GM23338 (cell line): ENCODE results near the gene PER1. TPM values are rescaled to one million over a fixed set of nuclear protein-coding genes. Genes with fewer than 3 reads are reported as not detected.

ENCODE experiments used
- ATAC-seq: fragments of 200-7000 bp; cut with Tn5 transposase; 3 replicates; pipeline ENCODE4 v1.9.1; 2020
- DNase-seq: peaks from one replicate; pipeline ENCODE4 v3.0.0-alpha.2; 2015; ENCODE audit warnings: low spot score
- H2AFZ ChIP-seq: fragments of 200-600 bp; sonication (generic); 2 replicates; pipeline ENCODE4 v1.8.0; 2016; ENCODE audit warnings: antibody characterized with exemption, mild to moderate bottlenecking, moderate library complexity
- H3F3A ChIP-seq: fragments of 200-600 bp; sonication (generic); replicated peaks from 2 replicates; pipeline ENCODE4 v1.8.0; 2017; ENCODE audit warnings: antibody characterized with exemption, mixed run types, low read depth
- H3K27ac ChIP-seq: fragments of 200-600 bp; sonication (generic); 2 replicates; pipeline ENCODE4 v1.6.1; 2016; ENCODE audit warnings: low read depth
- H3K27me3 ChIP-seq: fragments of 200-600 bp; sonication (generic); 2 replicates; pipeline ENCODE4 v1.8.0; 2016; ENCODE audit warnings: mild to moderate bottlenecking, mixed run types, moderate library complexity; ENCODE audit not compliant: insufficient read depth
- H3K36me3 ChIP-seq: fragments of 200-600 bp; sonication (generic); 2 replicates; pipeline ENCODE4 v1.8.0; 2016; ENCODE audit warnings: mild to moderate bottlenecking; ENCODE audit not compliant: insufficient read depth
- H3K4me1 ChIP-seq: fragments of 200-600 bp; sonication (generic); 2 replicates; pipeline ENCODE4 v1.8.0; 2016; ENCODE audit warnings: mild to moderate bottlenecking, moderate library complexity; ENCODE audit not compliant: insufficient read depth
- H3K4me2 ChIP-seq: fragments of 200-600 bp; sonication (generic); 2 replicates; pipeline ENCODE4 v1.7.1; 2017; ENCODE audit warnings: mixed run types
- H3K4me3 ChIP-seq: fragments of 200-600 bp; sonication (generic); 2 replicates; pipeline ENCODE4 v1.6.1; 2016; ENCODE audit warnings: mixed run types
- H3K79me2 ChIP-seq: fragments of 200-600 bp; sonication (generic); replicated peaks from 2 replicates; pipeline ENCODE4 v1.8.0; 2017; ENCODE audit warnings: mild to moderate bottlenecking; ENCODE audit not compliant: insufficient read depth
- H3K9me2 ChIP-seq: fragments of 200-600 bp; sonication (generic); 2 replicates; pipeline ENCODE4 v1.8.0; 2017; ENCODE audit not compliant: insufficient read depth
- H4K20me1 ChIP-seq: fragments of 200-600 bp; sonication (generic); replicated peaks from 2 replicates; pipeline ENCODE4 v1.8.0; 2017; ENCODE audit warnings: mild to moderate bottlenecking; ENCODE audit not compliant: insufficient read depth
- H3K27ac Mint-ChIP-seq: 2 replicates; pipeline ENCODE4 v1.8.0; 2020; ENCODE audit warnings: inconsistent platforms, mild to moderate bottlenecking, moderate library complexity, mixed read lengths
- H3K27me3 Mint-ChIP-seq: 3 replicates; pipeline ENCODE4 v1.8.0; 2022; ENCODE audit warnings: low read depth, mild to moderate bottlenecking, moderate library complexity, mixed read lengths, inconsistent platforms; ENCODE audit not compliant: insufficient read depth, poor library complexity
- H3K36me3 Mint-ChIP-seq: 3 replicates; pipeline ENCODE4 v1.8.0; 2021; ENCODE audit warnings: low read depth, mild to moderate bottlenecking, inconsistent platforms, moderate library complexity, mixed read lengths
- H3K4me1 Mint-ChIP-seq: 3 replicates; pipeline ENCODE4 v1.8.0; 2020; ENCODE audit warnings: mild to moderate bottlenecking, inconsistent platforms, mixed read lengths
- H3K4me3 Mint-ChIP-seq: 3 replicates; pipeline ENCODE4 v1.8.0; 2021; ENCODE audit warnings: moderate library complexity, mild to moderate bottlenecking, inconsistent platforms, mixed read lengths
- H3K9me3 Mint-ChIP-seq: 3 replicates; pipeline ENCODE4 v1.8.0; 2020; ENCODE audit warnings: moderate library complexity, mild to moderate bottlenecking, inconsistent platforms, mixed read lengths
- CREB1 ChIP-seq: fragments of 250-450 bp; sonication (Bioruptor Pico); IDR thresholded peaks from 2 replicates; pipeline ENCODE4 v1.5.0; 2020; ENCODE audit warnings: low read depth, mild to moderate bottlenecking, moderate library complexity
- CTCF ChIP-seq, 2 experiments: fragments of 200-600 bp in 1 of 2; sonication (generic) in 1 of 2; conservative IDR thresholded peaks; 2 replicates each; pipeline versions ENCODE4 v1.5.1 to v1.6.1; 2016 to 2017; ENCODE audit warnings: antibody characterized with exemption in 2 of 2, low read depth in 2 of 2, mild to moderate bottlenecking in 2 of 2, moderate library complexity in 1 of 2
- ETS1 ChIP-seq: IDR thresholded peaks from 2 replicates; pipeline ENCODE4 v1.6.1; 2016; ENCODE audit warnings: antibody characterized with exemption
- EZH2 ChIP-seq: fragments of 200-600 bp; sonication (generic); IDR thresholded peaks from one replicate; pipeline ENCODE4 v1.8.0; 2017; ENCODE audit warnings: antibody characterized with exemption, mild to moderate bottlenecking, low read depth; ENCODE audit not compliant: unreplicated experiment
- EZH2phosphoT487 ChIP-seq: fragments of 200-600 bp; sonication (generic); IDR thresholded peaks from one replicate; pipeline ENCODE4 v1.8.1; 2018; ENCODE audit warnings: antibody characterized with exemption; ENCODE audit not compliant: unreplicated experiment
- JUNB ChIP-seq: IDR thresholded peaks from one replicate; pipeline ENCODE4 v1.6.1; 2016; ENCODE audit warnings: antibody characterized with exemption; ENCODE audit not compliant: unreplicated experiment
- NANOG ChIP-seq: IDR thresholded peaks from 2 replicates; pipeline ENCODE4 v1.6.1; 2016; ENCODE audit warnings: antibody characterized with exemption, borderline replicate concordance
- POLR2AphosphoS5 ChIP-seq: IDR thresholded peaks from 2 replicates; pipeline ENCODE4 v1.6.1; 2016; ENCODE audit warnings: antibody characterized with exemption, low read depth
- STAT1 ChIP-seq: IDR thresholded peaks from one replicate; pipeline ENCODE4 v1.6.1; 2016; ENCODE audit warnings: antibody characterized with exemption; ENCODE audit not compliant: unreplicated experiment
- ZNF114 ChIP-seq: fragments of 250-450 bp; sonication (Bioruptor Pico); IDR thresholded peaks from 2 replicates; pipeline ENCODE4 v1.5.0; 2020; ENCODE audit warnings: mild to moderate bottlenecking, moderate library complexity
- ZNF331 ChIP-seq: fragments of 250-450 bp; sonication (Bioruptor Pico); IDR thresholded peaks from 2 replicates; pipeline ENCODE4 v1.5.0; 2020; ENCODE audit warnings: low read depth, mild to moderate bottlenecking, moderate library complexity
- ZNF462 ChIP-seq: fragments of 250-450 bp; sonication (Bioruptor Pico); IDR thresholded peaks from 2 replicates; pipeline ENCODE4 v1.5.0; 2020; ENCODE audit warnings: mild to moderate bottlenecking, moderate library complexity
- polyA plus RNA-seq: library from polyadenylated mRNA; unstranded; fragments of >200 nt; fragmentation: Nextera tagmentation; extraction: Ambion mirVana; gene quantifications from 2 replicates; pipeline ENCODE4 v1.2.1, GENCODE V29; 2016
- total RNA-seq: library from RNA; depleted of rRNA; stranded (reverse); fragments of >200 nt; shearing (Covaris generic); gene quantifications from 2 replicates; pipeline ENCODE4 v1.2.3, GENCODE V29; 2014
- TF ChIP-seq, protein P1 (sequence below): IDR thresholded peaks from one replicate; pipeline ENCODE4 v1.6.1; 2018; ENCODE audit warnings: antibody characterized with exemption; ENCODE audit not compliant: unreplicated experiment

The PER1 gene
- total and polyA plus RNA-seq, 2 experiments from 2014 or later: 12.2 to 36.1 TPM

- Histone ChIP-seq H3K27me3 (peaks cover 21% of the 10 kb centered on the region), H3K79me2 (no peaks in the 10 kb centered on the region), H2AFZ (no peak overlapping the region), H3F3A (peaks cover 26% of the 10 kb centered on the region), H3K27ac (0 out of 2 replicates have a peak overlapping the region, but pooled peaks have one; percentile 78), H3K36me3 (peaks cover 7% of the 10 kb centered on the region; the same call in 1 of the 2 replicates), H3K9me2 (no peaks in the 10 kb centered on the region), H3K4me1 (peaks cover 7% of the 10 kb centered on the region; the same call in 1 of the 2 replicates), H3K4me3 (no peak overlapping the region), H3K4me2 (no peak overlapping the region), H4K20me1 (no peaks in the 10 kb centered on the region)
- ATAC-seq (no peak), DNase-seq (no peak)
- H3K36me3 Mint-ChIP-seq: peaks cover 22% of the 10 kb centered on the region
- TF ChIP-seq POLR2AphosphoS5 (no peak), CTCF (conservative IDR thresholded peaks at IDR 0.05; ENCODE audit: low read depth in 2 of 2) (no peak), EZH2 (no peak), ZNF462 (CRISPR knock-in tag) (no peak), CREB1 (CRISPR knock-in tag) (no peak), NANOG (no peak), ZNF114 (CRISPR knock-in tag) (no peak), ZNF331 (CRISPR knock-in tag) (no peak), JUNB (no peak), ETS1 (no peak), EZH2phosphoT487 (no peak), STAT1 (no peak)
- TF ChIP-seq, protein P1, sequence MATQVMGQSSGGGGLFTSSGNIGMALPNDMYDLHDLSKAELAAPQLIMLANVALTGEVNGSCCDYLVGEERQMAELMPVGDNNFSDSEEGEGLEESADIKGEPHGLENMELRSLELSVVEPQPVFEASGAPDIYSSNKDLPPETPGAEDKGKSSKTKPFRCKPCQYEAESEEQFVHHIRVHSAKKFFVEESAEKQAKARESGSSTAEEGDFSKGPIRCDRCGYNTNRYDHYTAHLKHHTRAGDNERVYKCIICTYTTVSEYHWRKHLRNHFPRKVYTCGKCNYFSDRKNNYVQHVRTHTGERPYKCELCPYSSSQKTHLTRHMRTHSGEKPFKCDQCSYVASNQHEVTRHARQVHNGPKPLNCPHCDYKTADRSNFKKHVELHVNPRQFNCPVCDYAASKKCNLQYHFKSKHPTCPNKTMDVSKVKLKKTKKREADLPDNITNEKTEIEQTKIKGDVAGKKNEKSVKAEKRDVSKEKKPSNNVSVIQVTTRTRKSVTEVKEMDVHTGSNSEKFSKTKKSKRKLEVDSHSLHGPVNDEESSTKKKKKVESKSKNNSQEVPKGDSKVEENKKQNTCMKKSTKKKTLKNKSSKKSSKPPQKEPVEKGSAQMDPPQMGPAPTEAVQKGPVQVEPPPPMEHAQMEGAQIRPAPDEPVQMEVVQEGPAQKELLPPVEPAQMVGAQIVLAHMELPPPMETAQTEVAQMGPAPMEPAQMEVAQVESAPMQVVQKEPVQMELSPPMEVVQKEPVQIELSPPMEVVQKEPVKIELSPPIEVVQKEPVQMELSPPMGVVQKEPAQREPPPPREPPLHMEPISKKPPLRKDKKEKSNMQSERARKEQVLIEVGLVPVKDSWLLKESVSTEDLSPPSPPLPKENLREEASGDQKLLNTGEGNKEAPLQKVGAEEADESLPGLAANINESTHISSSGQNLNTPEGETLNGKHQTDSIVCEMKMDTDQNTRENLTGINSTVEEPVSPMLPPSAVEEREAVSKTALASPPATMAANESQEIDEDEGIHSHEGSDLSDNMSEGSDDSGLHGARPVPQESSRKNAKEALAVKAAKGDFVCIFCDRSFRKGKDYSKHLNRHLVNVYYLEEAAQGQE: no peak
- H3K4me3 Mint-ChIP-seq: no peak overlapping the region
- H3K27ac Mint-ChIP-seq: no peak overlapping the region
- peaks cover 4% of the 10 kb centered on the region; the same call in 1 of the 3 replicates for H3K9me3 Mint-ChIP-seq
- H3K27me3 Mint-ChIP-seq: peaks cover 10% of the 10 kb centered on the region
- peaks cover 3% of the 10 kb centered on the region; the same call in 1 of the 3 replicates for H3K4me1 Mint-ChIP-seq
Measured at GRCh38 chr17:8140065-8141029, 11.9 kb downstream of the PER1 start.
